ENCODE data around the gene ZFYVE28.

- TF ChIP-seq POLR2A (IDR thresholded peaks at IDR 0.05) (no peak), CTCF (IDR thresholded peaks at IDR 0.05) (no peak)
Observed at GRCh38 chr4:2271279-2272025, 147.0 kb downstream of the ZFYVE28 start.
